Transverse colon (tissue), 4 donors: Measurements from ENCODE around the gene PCDHGA12.

Experiments
- CTCF ChIP-seq, 5 experiments: fragments of 200-600 bp in 3 of 5; fragments of 450-650 bp in 2 of 5; sonication (generic) in 3 of 5; IDR thresholded peaks; 1 replicate in 2 of 5; 2 replicates in 3 of 5; pipeline ENCODE4 v1.5.1; 2016 to 2017; ENCODE audit warnings: antibody characterized with exemption in 5 of 5, inconsistent platforms in 3 of 5, mild to moderate bottlenecking in 2 of 5, moderate library complexity in 1 of 5
- EP300 ChIP-seq: sonication (generic); formaldehyde crosslinking; IDR thresholded peaks from one replicate; pipeline ENCODE4 v1.6.1; 2017; ENCODE audit warnings: antibody characterized with exemption, low read depth
- POLR2A ChIP-seq: fragments of 450-650 bp; IDR thresholded peaks from one replicate; pipeline ENCODE4 v1.6.1; 2016; ENCODE audit warnings: antibody characterized with exemption, mild to moderate bottlenecking, moderate library complexity
- POLR2AphosphoS5 ChIP-seq, 3 donors: sonication (generic); formaldehyde crosslinking; IDR thresholded peaks; one replicate each; pipeline ENCODE4 v1.6.1; 2016; ENCODE audit warnings: antibody characterized with exemption in 3 of 3

- TF ChIP-seq POLR2A (no peak), CTCF (IDR thresholded peaks at IDR 0.05) (no peak), POLR2AphosphoS5 (IDR thresholded peaks at IDR 0.05) (no peak), EP300 (no peak)
Measured at GRCh38 chr5:141439411-141440141, 9.3 kb downstream of the PCDHGA12 start.
